Neuron (in vitro differentiated cells): ENCODE data around the gene LYZL6.

ENCODE experiments used
- H2AFZ ChIP-seq: one replicate; pipeline ENCODE4 v1.6.1; 2013; ENCODE audit warnings: low read depth, mild to moderate bottlenecking, inconsistent platforms, low read length, moderate library complexity
- H3K27me3 ChIP-seq: one replicate; pipeline ENCODE4 v1.6.1; 2013; ENCODE audit warnings: low read length; ENCODE audit not compliant: insufficient read depth
- H3K36me3 ChIP-seq: one replicate; pipeline ENCODE4 v1.6.1; 2013; ENCODE audit warnings: low read length; ENCODE audit not compliant: insufficient read depth
- H3K4me1 ChIP-seq: one replicate; pipeline ENCODE4 v1.6.1; 2013; ENCODE audit warnings: low read length; ENCODE audit not compliant: insufficient read depth
- H3K4me3 ChIP-seq: 2 replicates; pipeline ENCODE4 v1.5.1; 2013; ENCODE audit warnings: mild to moderate bottlenecking, low read length, moderate library complexity
- H3K9me3 ChIP-seq: one replicate; pipeline ENCODE4 v1.6.1; 2013; ENCODE audit warnings: low read length

LYZL6 gene

DNA sequence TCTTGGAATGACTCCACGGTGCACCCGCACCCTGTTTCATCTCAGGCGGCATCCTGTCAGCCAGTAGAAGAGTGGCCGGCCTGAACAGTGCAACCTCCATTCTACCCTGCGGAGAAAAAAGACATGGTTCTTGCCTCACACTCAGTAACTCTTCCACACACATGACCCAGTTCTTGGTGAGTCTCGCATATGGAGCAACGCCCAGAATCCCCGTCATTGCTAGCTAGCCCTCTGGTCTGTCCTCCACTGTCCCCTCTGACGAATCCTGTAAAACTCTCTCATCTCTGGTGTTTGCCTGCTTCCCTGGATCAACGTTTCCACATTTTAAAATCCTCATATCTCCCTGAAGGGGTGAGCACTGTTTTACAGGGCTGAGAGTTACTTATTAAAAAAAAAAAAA is 8.8 kb downstream of the LYZL6 start:
- Histone ChIP-seq H3K4me1 (peaks cover 13% of the 10 kb centered on the region), H3K4me3 (no peak overlapping the region), H3K9me3 (no peaks in the 10 kb centered on the region), H3K27me3 (no peaks in the 10 kb centered on the region), H3K36me3 (no peaks in the 10 kb centered on the region), H2AFZ (no peak overlapping the region)

DNA sequence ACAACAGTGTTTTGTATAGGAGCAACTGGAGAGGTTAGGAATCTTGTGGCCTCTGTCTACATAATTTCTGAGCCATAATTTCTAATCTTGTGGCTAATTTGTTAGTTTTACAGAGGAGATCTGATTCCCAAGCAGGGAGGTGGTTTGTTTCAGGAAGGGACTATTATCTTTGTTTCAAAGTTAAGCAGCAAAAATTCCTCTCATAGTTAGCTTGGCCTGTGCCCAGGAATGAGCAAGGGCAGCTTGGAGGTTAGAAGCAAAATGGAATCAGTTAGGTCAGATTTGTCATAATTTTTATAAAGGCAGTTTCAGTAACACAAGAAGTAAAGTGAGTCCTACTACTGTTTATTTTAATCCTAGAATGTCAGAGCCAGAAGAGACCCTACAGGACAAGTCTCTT is 10.9 kb downstream of the LYZL6 start:
- Histone ChIP-seq H3K9me3 (no peaks in the 10 kb centered on the region), H3K4me3 (no peak overlapping the region), H3K36me3 (no peaks in the 10 kb centered on the region), H3K27me3 (no peaks in the 10 kb centered on the region), H3K4me1 (peaks cover 15% of the 10 kb centered on the region), H2AFZ (no peak overlapping the region)

DNA sequence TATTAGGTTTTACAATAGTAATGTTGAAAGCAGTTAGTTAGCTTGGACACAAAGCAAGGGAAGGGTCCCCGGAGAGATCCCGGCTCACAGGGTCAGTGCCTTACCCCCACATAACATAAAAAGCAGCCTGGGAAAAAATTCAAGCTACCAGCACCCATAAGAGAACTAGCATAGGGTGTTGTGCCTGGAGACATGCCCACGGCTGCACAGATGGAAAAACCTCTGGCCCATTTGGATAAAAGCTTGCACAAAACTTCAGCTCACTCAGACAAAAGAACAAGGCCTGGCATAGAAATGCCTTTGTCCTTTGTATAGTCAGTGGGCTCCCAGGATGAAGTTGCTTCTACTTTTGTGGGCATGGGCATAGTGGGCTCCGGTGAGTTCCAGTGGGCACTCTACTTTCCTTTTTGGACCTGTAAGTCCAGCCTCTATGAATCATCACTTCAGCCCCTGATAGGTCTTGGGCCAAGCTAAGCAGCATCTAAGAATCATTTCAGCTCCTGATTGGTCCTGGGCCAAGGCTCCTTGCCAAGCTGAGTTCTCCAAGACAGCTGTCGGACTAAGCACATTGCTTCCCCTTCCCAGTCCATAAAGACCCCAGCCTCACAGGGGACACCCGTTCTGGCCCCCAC is 11.6 kb downstream of the LYZL6 start:
- no peaks in the 10 kb centered on the region for H3K36me3 ChIP-seq
- H2AFZ ChIP-seq, result no peak overlapping the region
- H3K9me3 ChIP-seq, result no peaks in the 10 kb centered on the region
- no peak overlapping the region for H3K4me3 ChIP-seq
- no peaks in the 10 kb centered on the region for H3K27me3 ChIP-seq
- peaks cover 15% of the 10 kb centered on the region for H3K4me1 ChIP-seq

DNA sequence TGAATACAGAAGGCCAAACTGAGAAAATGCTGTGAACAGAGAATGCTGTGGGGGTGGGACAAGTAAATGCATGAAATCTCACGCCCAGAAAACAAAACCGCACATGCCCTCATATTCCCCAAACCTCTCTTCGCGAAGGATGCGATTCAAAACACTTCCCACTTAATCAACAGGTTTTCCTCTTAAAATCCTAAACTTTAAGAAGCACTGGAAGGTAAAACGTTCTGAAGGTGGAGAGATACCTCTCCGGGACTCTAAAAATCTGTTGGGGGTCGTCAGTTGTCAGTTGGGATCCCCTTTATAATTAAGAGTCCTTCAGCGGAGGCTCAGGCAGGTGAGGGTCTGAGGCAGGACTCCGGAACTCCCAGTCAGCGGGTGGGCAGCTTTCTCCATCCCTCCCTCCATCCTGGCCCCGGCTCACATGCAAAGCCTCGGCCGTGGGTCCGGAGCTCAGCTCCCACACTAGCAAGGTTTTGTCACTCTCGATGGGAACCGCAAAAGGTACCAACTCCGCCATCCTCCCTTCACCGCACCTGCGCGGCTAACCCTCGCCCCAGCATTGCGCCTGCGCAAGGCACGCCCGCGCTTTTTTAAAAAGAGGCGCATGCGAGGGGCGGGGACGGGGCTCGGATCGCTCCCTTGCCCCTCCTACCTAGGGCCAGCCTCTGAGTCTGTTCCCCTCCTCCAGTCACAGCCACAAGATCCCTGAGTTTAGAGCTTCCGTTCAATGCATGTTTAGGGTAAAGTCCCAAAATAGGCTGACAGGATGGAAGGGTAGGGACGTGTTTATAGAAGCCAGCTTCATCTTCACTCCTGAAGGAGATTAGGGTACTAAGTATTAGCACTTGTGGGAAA is 13.1 kb downstream of the LYZL6 start, which contains the start of gene RDM1:
RDM1 (minus strand) TSS at position 563 of the 855 bp plus-strand sequence; CDS start at position 517, 46 bp downstream.
- Histone ChIP-seq H2AFZ (peak within 1 kb of the TSS; percentile 90), H3K27me3 (no peaks in the 10 kb centered on the region), H3K4me1 (peaks cover 15% of the 10 kb centered on the region), H3K4me3 (peak within 1 kb of the TSS; percentile 73), H3K9me3 (no peaks in the 10 kb centered on the region), H3K36me3 (no peaks in the 10 kb centered on the region)

DNA sequence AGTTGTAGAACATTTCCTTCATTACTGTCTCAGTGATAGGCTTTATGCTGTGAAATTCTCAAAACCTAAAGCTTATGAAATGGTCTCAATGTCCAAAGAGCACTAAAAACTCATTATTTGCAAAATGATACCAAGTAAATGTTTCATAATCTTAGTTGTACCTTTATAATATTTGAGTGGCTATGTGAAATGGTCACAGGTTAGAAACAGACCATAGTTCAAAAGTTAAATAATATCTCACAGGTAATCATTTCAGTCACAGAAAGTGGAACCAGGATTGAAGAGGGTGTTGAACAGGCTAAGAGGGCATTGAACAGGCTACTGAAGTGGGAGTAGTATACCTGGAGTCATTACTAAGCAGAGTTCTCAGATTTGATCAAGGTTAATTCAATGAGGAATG is 15.8 kb downstream of the LYZL6 start:
- Histone ChIP-seq H3K36me3 (no peaks in the 10 kb centered on the region), H3K27me3 (no peaks in the 10 kb centered on the region), H3K9me3 (no peaks in the 10 kb centered on the region), H3K4me1 (peaks cover 15% of the 10 kb centered on the region), H2AFZ (no peak overlapping the region), H3K4me3 (no peak overlapping the region)

DNA sequence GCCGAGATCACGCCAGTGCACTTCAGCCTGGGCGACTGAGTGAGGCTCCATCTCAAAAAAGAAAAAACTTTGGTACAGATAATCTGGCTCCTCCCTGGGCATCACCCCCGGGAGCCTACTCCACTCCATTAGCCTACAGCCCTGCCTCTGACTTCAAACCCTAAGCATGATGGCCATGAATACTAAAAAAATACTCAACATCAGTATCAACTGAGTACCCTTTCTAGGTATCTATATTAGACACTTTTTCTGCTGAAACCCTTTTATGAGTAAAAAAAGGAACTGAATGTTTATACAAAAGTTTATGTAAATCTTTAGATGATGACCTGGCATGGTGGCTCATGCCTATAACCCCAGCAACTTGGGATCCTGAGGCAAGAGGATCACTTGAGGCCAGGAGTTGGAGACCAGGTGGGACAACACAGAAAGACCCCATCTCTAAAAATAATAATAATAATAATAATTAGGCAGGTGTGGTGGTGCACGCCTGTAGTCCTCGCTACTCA is 19.9 kb downstream of the LYZL6 start:
- Histone ChIP-seq H3K27me3 (no peaks in the 10 kb centered on the region), H3K4me3 (no peak overlapping the region), H3K9me3 (no peaks in the 10 kb centered on the region), H3K36me3 (no peaks in the 10 kb centered on the region), H3K4me1 (no peaks in the 10 kb centered on the region), H2AFZ (no peak overlapping the region)

DNA sequence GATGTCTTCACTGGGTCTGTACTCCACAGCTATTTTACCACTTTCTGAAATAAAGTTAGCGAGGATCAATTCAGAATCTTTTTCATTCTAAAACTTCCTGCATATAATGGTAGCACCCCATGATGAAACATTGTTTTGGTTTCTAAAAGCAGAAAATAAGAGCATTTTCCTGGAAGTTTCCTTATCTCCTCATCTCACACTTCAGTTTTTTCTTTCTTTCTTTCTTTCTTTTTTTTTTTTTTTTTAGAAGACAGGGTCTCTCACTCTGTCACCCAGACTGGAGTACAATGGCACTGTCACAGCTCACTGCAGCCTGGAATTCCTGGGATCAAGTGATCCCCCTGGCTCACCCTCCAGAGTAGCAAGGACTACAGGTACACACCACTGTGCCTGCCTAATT is 23.3 kb downstream of the LYZL6 start:
- H2AFZ ChIP-seq, result no peak overlapping the region
- H3K9me3 ChIP-seq, result no peaks in the 10 kb centered on the region
- no peak overlapping the region for H3K4me3 ChIP-seq
- no peaks in the 10 kb centered on the region for H3K27me3 ChIP-seq
- H3K4me1 ChIP-seq, result no peaks in the 10 kb centered on the region
- no peaks in the 10 kb centered on the region for H3K36me3 ChIP-seq

DNA sequence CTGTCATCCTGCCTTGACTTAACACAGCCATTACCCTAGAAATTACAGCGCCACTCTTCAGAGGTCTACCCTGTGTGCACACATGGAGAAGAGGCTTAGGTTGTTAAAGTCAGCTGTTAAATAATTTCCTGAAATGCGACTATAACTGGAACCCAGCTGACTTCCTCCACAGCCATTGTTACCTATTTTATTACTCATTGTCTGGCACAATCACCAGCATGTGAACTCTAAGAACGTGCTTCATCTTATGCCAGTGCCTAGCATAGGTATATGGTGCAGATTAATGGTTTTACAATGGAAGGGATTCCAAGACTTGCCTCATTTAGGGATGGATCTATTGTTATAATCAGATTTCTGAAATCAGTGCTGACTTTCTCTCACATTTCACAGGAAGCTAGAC is 24.8 kb downstream of the LYZL6 start:
- no peak overlapping the region for H2AFZ ChIP-seq
- H3K9me3 ChIP-seq, result no peaks in the 10 kb centered on the region
- no peaks in the 10 kb centered on the region for H3K4me1 ChIP-seq
- H3K27me3 ChIP-seq, result no peaks in the 10 kb centered on the region
- H3K4me3 ChIP-seq, result no peak overlapping the region
- H3K36me3 ChIP-seq, result no peaks in the 10 kb centered on the region

DNA sequence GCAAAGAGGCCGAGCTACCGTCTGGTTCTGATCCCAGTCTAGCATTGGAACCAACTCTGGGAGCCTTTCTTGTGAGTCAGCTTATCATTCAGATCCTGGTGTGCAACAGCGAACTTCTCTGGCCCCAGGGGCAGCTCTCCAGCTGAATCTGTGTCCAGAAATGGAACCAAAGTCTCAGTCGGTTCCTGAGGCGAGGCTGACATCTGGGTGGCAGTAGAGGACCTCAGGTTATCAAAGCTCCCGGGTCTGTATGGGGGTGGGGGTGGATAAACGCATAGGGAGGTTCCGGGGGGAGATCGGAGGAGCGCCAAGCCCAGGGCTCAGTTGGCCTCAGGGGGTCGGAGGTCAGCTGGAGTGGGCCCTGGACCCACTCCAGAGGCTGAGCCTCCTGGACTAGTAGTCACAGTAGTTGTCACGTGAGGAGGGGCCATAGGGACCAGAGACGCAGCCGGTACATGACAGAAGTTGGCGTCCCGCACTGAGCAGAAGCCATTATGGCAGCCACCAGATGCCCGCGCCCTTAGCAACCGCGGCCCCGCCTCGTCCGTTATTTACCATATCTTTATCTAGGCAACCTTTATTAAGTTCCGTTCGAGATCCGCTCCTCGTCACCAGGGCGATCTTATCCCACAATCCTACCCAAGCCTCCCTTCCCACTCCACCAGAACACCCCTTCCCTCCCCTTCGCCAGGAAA is 25.8 kb downstream of the LYZL6 start:
- Histone ChIP-seq H3K36me3 (no peaks in the 10 kb centered on the region), H3K4me1 (no peaks in the 10 kb centered on the region), H3K9me3 (no peaks in the 10 kb centered on the region), H3K4me3 (no peak overlapping the region), H2AFZ (no peak overlapping the region), H3K27me3 (no peaks in the 10 kb centered on the region)

DNA sequence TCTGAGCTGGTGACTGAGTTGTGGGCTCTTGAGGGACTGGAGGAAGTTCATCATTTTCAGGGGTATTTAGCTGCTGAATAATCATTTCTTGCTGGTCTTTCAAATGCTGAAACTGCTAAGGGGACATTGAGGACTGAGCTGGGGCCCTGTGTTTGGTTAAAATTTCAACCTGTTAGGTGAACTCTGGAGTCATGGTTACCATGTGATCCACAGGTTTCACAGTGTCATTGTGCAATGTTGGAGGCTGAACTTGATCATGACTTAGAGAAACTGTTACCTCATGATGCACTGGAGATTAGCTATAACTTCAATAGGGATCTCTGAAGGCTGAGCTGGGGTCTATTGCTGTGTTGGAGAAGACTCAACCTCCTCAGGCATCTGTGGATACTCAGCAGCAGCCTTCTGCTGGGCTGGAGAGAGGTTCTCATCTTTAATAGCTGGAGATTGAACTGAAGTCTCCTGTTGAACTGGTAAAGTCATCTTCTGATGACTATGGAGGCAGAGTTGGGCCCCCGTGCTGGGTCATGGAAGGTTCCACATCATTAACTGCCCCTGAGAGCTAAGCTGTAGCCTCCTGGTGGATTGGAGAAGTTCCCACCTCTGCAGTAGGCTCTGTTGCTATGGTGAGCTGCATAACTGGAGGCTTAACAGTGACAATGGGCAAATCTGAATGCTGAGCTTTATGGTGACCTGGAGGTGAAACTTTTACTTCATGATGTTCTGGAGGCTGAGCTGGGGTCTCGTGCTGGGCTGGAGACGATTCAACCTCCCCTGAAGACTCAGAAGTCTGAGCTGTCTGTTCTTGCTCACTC is 28.2 kb downstream of the LYZL6 start:
- no peaks in the 10 kb centered on the region for H3K27me3 ChIP-seq
- no peaks in the 10 kb centered on the region for H3K9me3 ChIP-seq

DNA sequence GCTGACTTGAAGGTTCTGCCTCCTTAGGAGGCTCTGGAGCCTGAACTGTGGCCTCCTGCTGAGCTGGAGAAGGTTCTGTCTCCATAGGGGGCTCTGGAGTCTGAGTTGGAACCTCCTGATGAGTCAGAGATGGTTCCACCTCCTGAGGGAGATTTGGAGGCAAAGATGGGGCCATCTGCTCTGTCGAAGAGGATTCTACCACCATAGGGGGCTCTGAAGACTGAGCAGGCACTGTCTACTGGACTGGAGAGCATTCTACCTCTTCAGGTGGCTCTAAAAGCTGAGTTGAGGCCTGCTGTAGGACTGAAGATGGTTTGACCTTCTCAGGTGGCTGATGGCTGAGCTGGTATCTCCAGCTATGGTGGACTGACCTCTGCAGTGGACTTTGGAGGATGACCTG is 29.2 kb downstream of the LYZL6 start:
- H3K4me1 ChIP-seq, result no peaks in the 10 kb centered on the region
- H3K4me3 ChIP-seq, result no peak overlapping the region
- no peak overlapping the region for H2AFZ ChIP-seq
- H3K9me3 ChIP-seq, result no peaks in the 10 kb centered on the region
- H3K27me3 ChIP-seq, result no peaks in the 10 kb centered on the region
- no peaks in the 10 kb centered on the region for H3K36me3 ChIP-seq

More for the DNA sequence above, 28.2 kb downstream of the LYZL6 start:
- Histone ChIP-seq H3K36me3 (no peaks in the 10 kb centered on the region), H3K4me3 (no peak overlapping the region), H2AFZ (no peak overlapping the region), H3K4me1 (no peaks in the 10 kb centered on the region)

DNA sequence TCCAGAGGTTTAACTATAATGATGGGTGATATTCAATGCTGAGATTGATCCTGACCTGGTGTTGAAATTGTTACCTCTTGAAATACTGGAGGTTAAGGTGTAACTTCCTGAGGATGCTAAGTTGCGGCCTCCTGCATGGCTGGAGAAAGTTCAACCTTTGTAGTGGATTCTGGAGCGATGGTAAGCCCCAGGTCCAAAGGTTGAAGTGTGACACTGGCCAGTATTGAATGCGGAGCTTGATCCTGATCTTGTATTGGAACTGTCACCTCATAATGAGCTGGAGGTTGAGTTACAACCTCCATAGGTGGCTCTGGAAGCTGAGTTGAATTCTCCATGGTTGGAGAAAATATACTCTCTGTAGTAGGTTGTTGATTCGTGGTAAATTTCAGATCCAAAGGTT is 29.9 kb downstream of the LYZL6 start:
- no peaks in the 10 kb centered on the region for H3K4me1 ChIP-seq
- H3K36me3 ChIP-seq, result no peaks in the 10 kb centered on the region
- H3K9me3 ChIP-seq, result no peaks in the 10 kb centered on the region
- no peak overlapping the region for H2AFZ ChIP-seq
- no peak overlapping the region for H3K4me3 ChIP-seq
- no peaks in the 10 kb centered on the region for H3K27me3 ChIP-seq
